K562 (cell line): ENCODE measurements around the gene SLC4A1. TPM values are rescaled to one million over a fixed set of nuclear protein-coding genes. Genes with fewer than 3 reads are reported as not detected.
A peak's percentile ranks its signal among the peaks of the same experiment; 100 is the strongest.

ENCODE experiments used
- CBFA2T3 ChIP-seq: fragments of 450-650 bp; IDR thresholded peaks from 2 replicates; pipeline ENCODE4 v1.6.1; 2017
- DMBX1 ChIP-seq: fragments of 250-450 bp; sonication (Bioruptor Pico); IDR thresholded peaks from 2 replicates; pipeline ENCODE4 v1.8.0; 2022; ENCODE audit warnings: inconsistent platforms, mild to moderate bottlenecking, moderate library complexity, borderline replicate concordance
- EP300 ChIP-seq: IDR thresholded peaks from 2 replicates; pipeline ENCODE4 v1.6.1; 2012; ENCODE audit warnings: low read length, improper control_type of control experiment
- GATA2 ChIP-seq: sonication (generic); formaldehyde crosslinking; IDR thresholded peaks from 2 replicates; pipeline ENCODE4 v1.4.0; 2020; ENCODE audit warnings: mild to moderate bottlenecking, missing genetic modification reagents
- NCOR1 ChIP-seq: fragments of 450-650 bp; IDR thresholded peaks from 2 replicates; pipeline ENCODE4 v1.6.1; 2016; ENCODE audit warnings: mild to moderate bottlenecking, moderate library complexity
- TBL1XR1 ChIP-seq, 2 experiments: IDR thresholded peaks; 2 replicates each; pipeline ENCODE4 v1.6.1; 2012; ENCODE audit warnings: improper control_type of control experiment in 2 of 2, low read length in 2 of 2, mild to moderate bottlenecking in 1 of 2
- TEAD4 ChIP-seq, 2 experiments: sonication (generic) in 1 of 2; formaldehyde crosslinking in 1 of 2; IDR thresholded peaks; 2 replicates each; pipeline versions ENCODE4 v1.6.1 to v1.8.0; 2012 to 2022; ENCODE audit warnings: borderline replicate concordance in 1 of 2, inconsistent platforms in 1 of 2, low read length in 1 of 2, mild to moderate bottlenecking in 1 of 2, missing genetic modification reagents in 1 of 2
- TFAP4 ChIP-seq: sonication (generic); formaldehyde crosslinking; IDR thresholded peaks from 2 replicates; pipeline ENCODE4 v1.8.0; 2022; ENCODE audit warnings: missing genetic modification reagents, mild to moderate bottlenecking, moderate library complexity, borderline replicate concordance
- THAP7 ChIP-seq: fragments of 250-450 bp; sonication (Bioruptor Pico); IDR thresholded peaks from 2 replicates; pipeline ENCODE4 v1.5.0; 2021
- ZNF212 ChIP-seq: fragments of 450-650 bp; formaldehyde crosslinking; IDR thresholded peaks from 2 replicates; pipeline ENCODE4 v1.4.0; 2020; ENCODE audit warnings: mild to moderate bottlenecking
- ZNF436 ChIP-seq: fragments of 250-450, 450-650 bp; sonication (Bioruptor Pico); formaldehyde crosslinking; IDR thresholded peaks from 2 replicates; pipeline ENCODE4 v1.7.0; 2020; ENCODE audit warnings: mild to moderate bottlenecking
- ZNF592 ChIP-seq: fragments of 450-650 bp; IDR thresholded peaks from 2 replicates; pipeline ENCODE4 v1.6.1; 2017; ENCODE audit warnings: antibody characterized with exemption, mild to moderate bottlenecking
- ZNF764 ChIP-seq: fragments of 250-450 bp; sonication (Bioruptor Pico); IDR thresholded peaks from 2 replicates; pipeline ENCODE4 v1.4.0; 2020; ENCODE audit warnings: low read depth, mild to moderate bottlenecking, moderate library complexity
- polyA plus RNA-seq, 8 experiments: library from polyadenylated mRNA; depleted of rRNA in 4 of 8; stranded (reverse) in 5 of 8; unstranded in 3 of 8; fragments of >200 nt; fragmentation: Nextera tagmentation in 2 of 8; fragmentation: Illumina TruSeq in 1 of 8; extraction: Ambion mirVana in 2 of 8; extraction: Trizol in 1 of 8; gene quantifications; 2 replicates each; pipeline versions ENCODE4 v1.2.1 to v1.2.3, GENCODE V29; 2011 to 2014; ENCODE audit warnings: inconsistent platforms in 1 of 8, missing spikeins in 1 of 8
- total RNA-seq, 7 experiments: library from RNA; depleted of rRNA in 6 of 7; stranded (reverse); fragments of >200 nt in 6 of 7; fragmentation: Illumina TruSeq in 2 of 7; extraction: Trizol in 2 of 7; gene quantifications; 2 replicates each; pipeline versions ENCODE4 v1.2.1 to v1.2.3, GENCODE V29; 2011 to 2021; ENCODE audit warnings: low replicate concordance in 1 of 7
- TF ChIP-seq, protein P1 (sequence below): fragments of 450-650 bp; IDR thresholded peaks from 2 replicates; pipeline ENCODE4 v1.6.1; 2016

SLC4A1 gene
- total and polyA plus RNA-seq, 9 of the 15 experiments (the other 6 are each of a cell fraction or from before 2014, with no cell fraction given) = 0.14 to 1.00 (median 0.53) TPM

GRCh38 chr17:44281570-44281969, 13.6 kb upstream of the SLC4A1 start (continued):
- TF ChIP-seq ZNF592 (peak; percentile 27; the same call in 1 of the 2 replicates), EP300 (peak; percentile 42; the same call in 1 of the 2 replicates), NCOR1 (peak; percentile 78), THAP7 (CRISPR knock-in tag) (no peak), ZNF212 (CRISPR knock-in tag) (no peak), TBL1XR1 (IDR thresholded peaks at IDR 0.05; ENCODE audit: low read length in 2 of 2) (no peak), CBFA2T3 (peak; percentile 83), TFAP4 (CRISPR knock-in tag) (peak; percentile 94), ZNF436 (CRISPR knock-in tag) (no peak), DMBX1 (CRISPR knock-in tag) (0 out of 2 replicates have a peak, but pooled peaks have one; percentile 29), TEAD4 (IDR thresholded peaks at IDR 0.05; ENCODE audit: low read length) (peak; percentile 47; the same call in 1 of the 2 replicates), TEAD4 (CRISPR knock-in tag; IDR thresholded peaks at IDR 0.05; ENCODE audit: borderline replicate concordance) (no peak), ZNF764 (CRISPR knock-in tag) (no peak), GATA2 (CRISPR knock-in tag) (peak; percentile 46; the same call in 1 of the 2 replicates)
- TF ChIP-seq, protein P1, sequence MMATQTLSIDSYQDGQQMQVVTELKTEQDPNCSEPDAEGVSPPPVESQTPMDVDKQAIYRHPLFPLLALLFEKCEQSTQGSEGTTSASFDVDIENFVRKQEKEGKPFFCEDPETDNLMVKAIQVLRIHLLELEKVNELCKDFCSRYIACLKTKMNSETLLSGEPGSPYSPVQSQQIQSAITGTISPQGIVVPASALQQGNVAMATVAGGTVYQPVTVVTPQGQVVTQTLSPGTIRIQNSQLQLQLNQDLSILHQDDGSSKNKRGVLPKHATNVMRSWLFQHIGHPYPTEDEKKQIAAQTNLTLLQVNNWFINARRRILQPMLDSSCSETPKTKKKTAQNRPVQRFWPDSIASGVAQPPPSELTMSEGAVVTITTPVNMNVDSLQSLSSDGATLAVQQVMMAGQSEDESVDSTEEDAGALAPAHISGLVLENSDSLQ = peak; percentile 56; the same call in 1 of the 2 replicates
